Activated B cell treated with CpG ODN at 0.5 μM for 24 hours (primary cell): Measurements from ENCODE around the gene SCAMP2. TPM values are rescaled to one million over a fixed set of nuclear protein-coding genes. Genes with fewer than 3 reads are reported as not detected.

Experiments
- ATAC-seq: fragments of 200-7000 bp; cut with Tn5 transposase; one replicate; pipeline ENCODE4 v1.10.0; 2021; ENCODE audit warnings: low read depth, mild to moderate bottlenecking, moderate library complexity
- CTCF ChIA-PET: fragments of 350-600 bp; sonication (Branson Sonifier 250); formaldehyde crosslinking; loops from one replicate; lab custom pipeline; 2021; ENCODE audit warnings: antibody characterized with exemption; lab: Charles Lee
- POLR2A ChIA-PET: fragments of 350-600 bp; sonication (Branson Sonifier 250); formaldehyde crosslinking; loops from one replicate; lab custom pipeline; 2021; ENCODE audit warnings: antibody characterized with exemption; lab: Charles Lee
- DNase-seq: peaks from one replicate; pipeline ENCODE4 v3.0.0; 2022
- H3K27ac Mint-ChIP-seq: one replicate; pipeline ENCODE4 v1.8.0; 2020; ENCODE audit warnings: mixed read lengths
- H3K27me3 Mint-ChIP-seq: one replicate; pipeline ENCODE4 v1.8.0; 2021; ENCODE audit warnings: mixed read lengths
- H3K36me3 Mint-ChIP-seq: one replicate; pipeline ENCODE4 v1.8.0; 2021; ENCODE audit warnings: low read depth, mixed read lengths
- H3K4me1 Mint-ChIP-seq: one replicate; pipeline ENCODE4 v1.8.0; 2021; ENCODE audit warnings: mixed read lengths
- H3K4me3 Mint-ChIP-seq: one replicate; pipeline ENCODE4 v1.8.0; 2020; ENCODE audit warnings: mild to moderate bottlenecking, mixed read lengths
- H3K9me3 Mint-ChIP-seq: one replicate; pipeline ENCODE4 v1.8.0; 2020; ENCODE audit warnings: mixed read lengths
- intact Hi-C: fragments of 100-400 bp; cut with micrococcal nuclease; formaldehyde crosslinking; loops from one replicate; pipeline ENCODE4 v1.15.1; 2024
- total RNA-seq: library from RNA; stranded (reverse); gene quantifications from 2 replicates; pipeline ENCODE4 v1.2.3, GENCODE V29; 2022
- TF ChIP-seq, protein P1 (sequence below): fragments of 200-600 bp; IDR thresholded peaks from one replicate; pipeline ENCODE4 v1.8.0; 2022; ENCODE audit warnings: antibody characterized with exemption, mild to moderate bottlenecking

Gene SCAMP2
- total RNA-seq, 1 donor from 2014 or later = 112 TPM

- ChIA-PET CTCF (no interaction called here), POLR2A (interaction anchor here (0.6 kb wide), 1 partner anchor 12 kb away, joined by 3 read pairs; no protein-coding TSS in a partner anchor)
- H3K4me3 Mint-ChIP-seq = no peak overlapping the region
- intact Hi-C loops = no loop called here
- ATAC-seq (no peak), DNase-seq (no peak)
- H3K36me3 Mint-ChIP-seq = no peaks in the 10 kb centered on the region
- H3K9me3 Mint-ChIP-seq = no peaks in the 10 kb centered on the region
- peaks cover 18% of the 10 kb centered on the region for H3K27me3 Mint-ChIP-seq
- H3K4me1 Mint-ChIP-seq = peaks cover 43% of the 10 kb centered on the region
- TF ChIP-seq, protein P1, sequence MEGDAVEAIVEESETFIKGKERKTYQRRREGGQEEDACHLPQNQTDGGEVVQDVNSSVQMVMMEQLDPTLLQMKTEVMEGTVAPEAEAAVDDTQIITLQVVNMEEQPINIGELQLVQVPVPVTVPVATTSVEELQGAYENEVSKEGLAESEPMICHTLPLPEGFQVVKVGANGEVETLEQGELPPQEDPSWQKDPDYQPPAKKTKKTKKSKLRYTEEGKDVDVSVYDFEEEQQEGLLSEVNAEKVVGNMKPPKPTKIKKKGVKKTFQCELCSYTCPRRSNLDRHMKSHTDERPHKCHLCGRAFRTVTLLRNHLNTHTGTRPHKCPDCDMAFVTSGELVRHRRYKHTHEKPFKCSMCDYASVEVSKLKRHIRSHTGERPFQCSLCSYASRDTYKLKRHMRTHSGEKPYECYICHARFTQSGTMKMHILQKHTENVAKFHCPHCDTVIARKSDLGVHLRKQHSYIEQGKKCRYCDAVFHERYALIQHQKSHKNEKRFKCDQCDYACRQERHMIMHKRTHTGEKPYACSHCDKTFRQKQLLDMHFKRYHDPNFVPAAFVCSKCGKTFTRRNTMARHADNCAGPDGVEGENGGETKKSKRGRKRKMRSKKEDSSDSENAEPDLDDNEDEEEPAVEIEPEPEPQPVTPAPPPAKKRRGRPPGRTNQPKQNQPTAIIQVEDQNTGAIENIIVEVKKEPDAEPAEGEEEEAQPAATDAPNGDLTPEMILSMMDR = no peak
- no peak overlapping the region for H3K27ac Mint-ChIP-seq
Measured at GRCh38 chr15:74823324-74823723, 49.8 kb downstream of the SCAMP2 start.

- ChIA-PET CTCF (interaction anchor here (0.9 kb wide), 1 partner anchor 79 kb away, joined by 3 read pairs; no protein-coding TSS in a partner anchor), POLR2A (interaction anchor here (1.3 to 2.2 kb wide), 2 partner anchors 11 to 39 kb away, joined by 7 to 13 read pairs; no protein-coding TSS in a partner anchor)
- H3K4me1 Mint-ChIP-seq = peaks cover 43% of the 10 kb centered on the region
- H3K36me3 Mint-ChIP-seq = no peaks in the 10 kb centered on the region
- ATAC-seq (no peak), DNase-seq (no peak)
- H3K27ac Mint-ChIP-seq = no peak overlapping the region
- no peak overlapping the region for H3K4me3 Mint-ChIP-seq
- no peaks in the 10 kb centered on the region for H3K9me3 Mint-ChIP-seq
- TF ChIP-seq, protein P1 = no peak
- peaks cover 8% of the 10 kb centered on the region for H3K27me3 Mint-ChIP-seq
- intact Hi-C loops = no loop called here
Measured at GRCh38 chr15:74822233-74822632, 50.9 kb downstream of the SCAMP2 start.

DNA sequence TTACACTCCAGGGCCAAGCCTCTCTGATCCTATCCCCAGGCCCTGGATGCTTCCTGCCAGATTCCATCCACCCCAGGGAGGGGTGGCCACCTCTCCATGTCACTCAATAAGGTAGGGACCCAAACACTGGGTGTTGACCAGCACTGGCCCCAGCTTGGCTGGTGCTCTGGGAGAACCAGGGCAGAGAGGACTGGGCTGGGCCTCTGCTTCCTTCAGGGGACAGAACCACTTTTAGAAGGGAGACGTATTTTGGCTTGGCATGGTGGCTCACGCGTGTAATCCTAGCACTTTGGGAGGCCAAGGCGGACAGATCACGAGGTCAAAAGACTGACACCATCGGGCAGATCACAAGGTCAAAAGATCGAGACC, 51.4 kb downstream of the SCAMP2 start:
- intact Hi-C loops = loop anchor here (1.0 kb wide), 1 partner anchor 80 kb away; no protein-coding TSS in a partner anchor
- ATAC-seq = no peak
- DNase-seq = no peak
- Mint-ChIP-seq H3K4me1 (peaks cover 43% of the 10 kb centered on the region), H3K4me3 (no peak overlapping the region), H3K9me3 (no peaks in the 10 kb centered on the region), H3K27me3 (peaks cover 3% of the 10 kb centered on the region), H3K36me3 (no peaks in the 10 kb centered on the region), H3K27ac (no peak overlapping the region)
- ChIA-PET POLR2A (interaction anchor here (0.5 to 2.2 kb wide), 10 partner anchors 11 to 206 kb away, joined by 3 to 13 read pairs (median 6); partner anchors contain the start of gene CLK3), CTCF (interaction anchor here (0.7 to 1.0 kb wide), 5 partner anchors 9 to 80 kb away, joined by 3 to 4 read pairs (median 3); partner anchors contain the start of gene CSK)
- TF ChIP-seq, protein P1 = no peak

DNA sequence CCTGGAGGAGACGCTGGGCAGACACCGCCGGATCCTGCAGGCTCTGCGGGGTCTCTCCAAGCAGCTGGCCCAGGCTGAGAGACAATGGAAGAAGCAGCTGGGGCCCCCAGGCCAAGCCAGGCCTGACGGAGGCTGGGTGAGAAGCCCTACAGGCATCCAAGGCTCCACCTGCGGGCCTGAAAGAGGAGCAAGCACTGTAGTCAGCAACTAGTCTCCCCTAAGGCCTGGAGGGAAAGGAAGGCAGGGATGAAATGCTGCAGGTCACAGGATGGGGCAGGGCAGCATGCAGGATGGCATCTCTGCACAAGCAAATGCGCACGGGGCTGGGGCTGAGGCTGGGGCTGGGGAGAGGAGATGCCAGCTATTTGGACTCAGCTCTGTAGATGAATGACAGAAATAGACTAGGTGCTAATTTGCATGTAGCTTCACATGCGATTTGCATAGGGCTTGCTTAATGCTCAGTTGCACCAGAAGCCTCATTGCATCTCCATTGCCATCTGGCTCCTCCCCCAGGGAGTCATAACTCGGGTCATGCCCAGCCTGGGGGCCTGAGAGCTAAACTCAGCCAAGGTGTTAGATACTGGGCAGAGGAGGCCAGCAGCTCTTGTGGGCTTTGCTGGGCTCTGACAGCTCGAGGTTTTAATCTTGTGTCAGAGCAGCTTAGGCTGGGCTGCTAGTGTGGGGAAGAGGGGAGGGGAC, 51.9 kb downstream of the SCAMP2 start:
- ChIA-PET POLR2A (interaction anchor here (0.5 to 2.2 kb wide), 13 partner anchors 10 to 206 kb away, joined by 3 to 13 read pairs (median 4); partner anchors contain the start of gene CLK3), CTCF (interaction anchor here (0.7 to 1.4 kb wide), 7 partner anchors 9 to 80 kb away, joined by 3 to 8 read pairs (median 3); partner anchors contain the start of gene CSK)
- Mint-ChIP-seq H3K4me3 (peak overlapping the region; percentile 63), H3K27ac (peak overlapping the region; percentile 31), H3K4me1 (peaks cover 43% of the 10 kb centered on the region), H3K36me3 (no peaks in the 10 kb centered on the region), H3K9me3 (no peaks in the 10 kb centered on the region), H3K27me3 (no peaks in the 10 kb centered on the region)
- TF ChIP-seq, protein P1 = no peak
- intact Hi-C loops = loop anchor here (1.0 kb wide), 1 partner anchor 80 kb away; no protein-coding TSS in a partner anchor
- DNase-seq = peak; percentile 47
- ATAC-seq = peak; percentile 92

DNA sequence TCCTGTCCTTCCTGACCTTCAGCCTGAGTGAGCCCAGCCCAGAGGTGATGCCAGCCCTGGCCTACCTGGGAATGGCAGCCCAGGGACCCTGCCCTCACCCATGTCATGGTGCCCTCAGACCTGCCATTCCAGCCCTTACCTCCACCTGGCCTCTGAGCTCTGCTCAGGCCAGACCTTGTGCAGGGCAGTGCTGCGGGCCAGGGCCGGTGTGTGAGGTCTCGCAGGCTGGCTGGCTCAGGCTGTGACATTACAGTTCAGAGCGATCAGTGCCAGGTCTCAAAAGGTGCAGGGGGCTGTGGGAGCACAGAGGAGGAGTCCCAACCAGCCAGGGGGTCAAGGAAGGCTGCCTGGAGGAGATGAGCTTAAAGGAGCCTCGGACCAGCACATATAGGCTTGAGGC, 53.1 kb downstream of the SCAMP2 start:
- Mint-ChIP-seq H3K27me3 (no peaks in the 10 kb centered on the region), H3K9me3 (no peaks in the 10 kb centered on the region), H3K4me3 (no peak overlapping the region), H3K4me1 (peaks cover 48% of the 10 kb centered on the region), H3K27ac (no peak overlapping the region), H3K36me3 (no peaks in the 10 kb centered on the region)
- DNase-seq (no peak), ATAC-seq (no peak)
- POLR2A ChIA-PET = interaction anchor here (1.2 to 2.2 kb wide), 6 partner anchors 16 to 50 kb away, joined by 3 to 13 read pairs (median 4); no protein-coding TSS in a partner anchor
- intact Hi-C loops = no loop called here
- CTCF ChIA-PET = interaction anchor here (1.3 to 1.5 kb wide), 4 partner anchors 36 to 52 kb away, joined by 3 to 8 read pairs (median 6); no protein-coding TSS in a partner anchor
- TF ChIP-seq, protein P1 = no peak
